NCI-H1417 (cell line): ENCODE measurements around the gene VPS13D.

ENCODE experiments used
- DNase-seq, 3 experiments: peaks; one replicate each; lab custom pipeline; 2025; lab: John Stamatoyannopoulos, UW

VPS13D gene

GRCh38 chr1:12335815-12336214, 106.0 kb downstream of the VPS13D start:
- no peak for DNase-seq

GRCh38 chr1:12336413-12336812, 106.6 kb downstream of the VPS13D start:
- DNase-seq, result no peak

GRCh38 chr1:12338017-12338416, 108.2 kb downstream of the VPS13D start:
- no peak for DNase-seq

- no peak for DNase-seq
Observed at GRCh38 chr1:12338823-12339222, 109.0 kb downstream of the VPS13D start.

GRCh38 chr1:12339396-12339795, 109.6 kb downstream of the VPS13D start:
- no peak for DNase-seq

- DNase-seq, result peak; percentile 33 to 84 (median 74)
Observed at GRCh38 chr1:12339811-12340543, 110.1 kb downstream of the VPS13D start.

GRCh38 chr1:12340544-12340930, 110.7 kb downstream of the VPS13D start:
- DNase-seq, result peak in 1 of 3 experiments; percentile 31

GRCh38 chr1:12341667-12342066, 111.8 kb downstream of the VPS13D start:
- no peak for DNase-seq

- DNase-seq, result peak in 1 of 3 experiments; percentile 33
Observed at GRCh38 chr1:12342401-12343003, 112.7 kb downstream of the VPS13D start.

- no peak for DNase-seq
Observed at GRCh38 chr1:12343823-12344487, 114.1 kb downstream of the VPS13D start.

- no peak for DNase-seq
Observed at GRCh38 chr1:12344596-12345349, 114.9 kb downstream of the VPS13D start.

GRCh38 chr1:12345350-12346217, 115.8 kb downstream of the VPS13D start:
- DNase-seq, result no peak

GRCh38 chr1:12346483-12347151, 116.8 kb downstream of the VPS13D start:
- DNase-seq, result no peak

GRCh38 chr1:12348113-12348512, 118.3 kb downstream of the VPS13D start:
- no peak for DNase-seq

- no peak for DNase-seq
Observed at GRCh38 chr1:12353981-12354380, 124.2 kb downstream of the VPS13D start.

GRCh38 chr1:12356004-12356890, 126.4 kb downstream of the VPS13D start:
- no peak for DNase-seq

GRCh38 chr1:12358499-12358898, 128.7 kb downstream of the VPS13D start:
- DNase-seq, result no peak

- DNase-seq, result no peak
Observed at GRCh38 chr1:12359359-12360133, 129.7 kb downstream of the VPS13D start.

GRCh38 chr1:12368646-12369045, 138.8 kb downstream of the VPS13D start:
- DNase-seq, result no peak
